Mesothelial cell of epicardium (in vitro differentiated cells): ENCODE results near the gene NMU. TPM values are rescaled to one million over a fixed set of nuclear protein-coding genes. Genes with fewer than 3 reads are reported as not detected.
"Not testable (repeated sequence)": the region's sequence is repeated elsewhere in the genome, so short reads cannot be mapped to it uniquely, and the experiment has no call there.

Experiments used
- DNase-seq, 2 experiments: peaks; one replicate each; pipeline ENCODE4 v3.0.0; 2021; ENCODE audit warnings: low spot score in 2 of 2; ENCODE audit not compliant: unreplicated experiment in 2 of 2
- H3K27ac Mint-ChIP-seq: 2 replicates; pipeline ENCODE4 v1.8.0; 2021; ENCODE audit warnings: mixed read lengths
- H3K27me3 Mint-ChIP-seq: 2 replicates; pipeline ENCODE4 v1.8.0; 2021; ENCODE audit warnings: low read depth, mixed read lengths
- H3K36me3 Mint-ChIP-seq: 2 replicates; pipeline ENCODE4 v1.8.0; 2021; ENCODE audit warnings: mixed read lengths
- H3K4me1 Mint-ChIP-seq: 2 replicates; pipeline ENCODE4 v1.8.0; 2021; ENCODE audit warnings: mixed read lengths
- H3K4me3 Mint-ChIP-seq: 2 replicates; pipeline ENCODE4 v1.8.0; 2021; ENCODE audit warnings: mild to moderate bottlenecking, moderate library complexity, mixed read lengths
- H3K9me3 Mint-ChIP-seq: 2 replicates; pipeline ENCODE4 v1.8.0; 2021; ENCODE audit warnings: mixed read lengths
- total RNA-seq: library from RNA; stranded (reverse); gene quantifications from 3 replicates; pipeline ENCODE4 v1.2.1, GENCODE V29; 2021
- TF ChIP-seq, protein P1 (sequence below): fragments of 200-600 bp; sonication (generic); IDR thresholded peaks from one replicate; pipeline ENCODE4 v1.5.0; 2021; ENCODE audit warnings: antibody characterized with exemption; ENCODE audit not compliant: unreplicated experiment

NMU gene
- total RNA-seq, 1 donor from 2014 or later: 2.2 TPM

DNA sequence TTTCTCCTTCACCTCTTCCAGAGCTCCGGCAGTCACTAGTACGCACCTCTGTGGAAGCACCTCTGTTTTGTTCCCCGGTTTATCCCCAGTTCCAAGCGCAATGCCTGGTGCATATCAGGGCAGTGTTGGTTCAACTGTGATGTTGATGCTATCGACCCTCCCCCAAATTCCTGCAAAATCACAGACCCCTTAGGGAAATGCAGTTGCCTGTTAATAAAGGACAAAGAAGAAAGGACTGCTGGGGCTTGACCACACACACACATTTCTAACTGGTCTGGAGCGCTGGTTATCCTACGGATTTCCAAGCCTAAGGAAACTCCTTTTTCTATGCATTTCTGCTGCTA is 530 bp upstream of the NMU start:
- Mint-ChIP-seq H3K36me3 (no peaks in the 10 kb centered on the region), H3K4me3 (peak overlapping the region; percentile 78), H3K27ac (no peak overlapping the region), H3K4me1 (peaks cover 24% of the 10 kb centered on the region), H3K27me3 (peaks cover 43% of the 10 kb centered on the region), H3K9me3 (peaks cover 1% of the 10 kb centered on the region)
- no peak for DNase-seq
- TF ChIP-seq, protein P1, sequence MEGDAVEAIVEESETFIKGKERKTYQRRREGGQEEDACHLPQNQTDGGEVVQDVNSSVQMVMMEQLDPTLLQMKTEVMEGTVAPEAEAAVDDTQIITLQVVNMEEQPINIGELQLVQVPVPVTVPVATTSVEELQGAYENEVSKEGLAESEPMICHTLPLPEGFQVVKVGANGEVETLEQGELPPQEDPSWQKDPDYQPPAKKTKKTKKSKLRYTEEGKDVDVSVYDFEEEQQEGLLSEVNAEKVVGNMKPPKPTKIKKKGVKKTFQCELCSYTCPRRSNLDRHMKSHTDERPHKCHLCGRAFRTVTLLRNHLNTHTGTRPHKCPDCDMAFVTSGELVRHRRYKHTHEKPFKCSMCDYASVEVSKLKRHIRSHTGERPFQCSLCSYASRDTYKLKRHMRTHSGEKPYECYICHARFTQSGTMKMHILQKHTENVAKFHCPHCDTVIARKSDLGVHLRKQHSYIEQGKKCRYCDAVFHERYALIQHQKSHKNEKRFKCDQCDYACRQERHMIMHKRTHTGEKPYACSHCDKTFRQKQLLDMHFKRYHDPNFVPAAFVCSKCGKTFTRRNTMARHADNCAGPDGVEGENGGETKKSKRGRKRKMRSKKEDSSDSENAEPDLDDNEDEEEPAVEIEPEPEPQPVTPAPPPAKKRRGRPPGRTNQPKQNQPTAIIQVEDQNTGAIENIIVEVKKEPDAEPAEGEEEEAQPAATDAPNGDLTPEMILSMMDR: no peak

GRCh38 chr4:55635282-55635681 is 816 bp downstream of the NMU start:
- H3K27ac Mint-ChIP-seq: no peak overlapping the region
- H3K9me3 Mint-ChIP-seq: peaks cover 13% of the 10 kb centered on the region
- H3K4me1 Mint-ChIP-seq: peaks cover 24% of the 10 kb centered on the region
- H3K36me3 Mint-ChIP-seq: peaks cover 2% of the 10 kb centered on the region
- no peak for DNase-seq
- H3K4me3 Mint-ChIP-seq: peak overlapping the region; percentile 73
- TF ChIP-seq, protein P1: no peak
- H3K27me3 Mint-ChIP-seq: peaks cover 53% of the 10 kb centered on the region

DNA sequence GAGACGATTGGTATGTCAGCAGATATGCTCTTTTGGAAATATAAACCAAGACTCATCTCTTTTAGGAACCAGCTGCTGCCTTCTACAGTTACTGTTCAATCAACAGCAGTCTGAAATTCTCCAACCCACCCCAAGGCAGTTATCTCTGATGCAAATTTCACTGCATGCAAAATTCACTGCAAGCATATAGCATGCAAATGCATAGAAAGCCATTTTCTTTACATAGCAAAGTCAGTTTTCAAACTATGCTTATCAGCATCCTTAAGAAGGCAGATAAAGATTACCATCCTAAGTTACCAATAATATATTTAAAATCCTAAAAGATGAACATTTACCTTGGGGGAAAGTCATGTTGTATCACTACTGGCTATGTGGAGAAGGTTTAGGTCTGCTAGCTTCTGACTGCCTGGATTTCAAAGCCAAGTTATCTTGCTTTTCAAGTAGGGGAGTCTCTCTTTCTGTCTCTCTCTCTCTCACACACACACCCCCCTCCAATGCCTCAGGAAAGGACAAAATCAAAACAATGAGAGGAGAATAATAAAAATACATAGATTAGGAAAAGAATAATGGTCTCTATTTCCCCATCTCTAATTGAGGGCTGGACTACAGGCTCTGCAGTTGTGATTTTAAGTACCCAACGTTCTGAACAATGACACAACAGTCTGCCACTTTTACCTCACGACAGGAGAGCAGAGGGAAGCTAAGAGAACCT is 1.5 kb downstream of the NMU start:
- DNase-seq: no peak
- TF ChIP-seq, protein P1: no peak
- no peak overlapping the region for H3K4me3 Mint-ChIP-seq
- H3K9me3 Mint-ChIP-seq: peaks cover 14% of the 10 kb centered on the region
- no peak overlapping the region for H3K27ac Mint-ChIP-seq
- peaks cover 24% of the 10 kb centered on the region for H3K4me1 Mint-ChIP-seq
- H3K27me3 Mint-ChIP-seq: peaks cover 53% of the 10 kb centered on the region
- peaks cover 2% of the 10 kb centered on the region for H3K36me3 Mint-ChIP-seq

DNA sequence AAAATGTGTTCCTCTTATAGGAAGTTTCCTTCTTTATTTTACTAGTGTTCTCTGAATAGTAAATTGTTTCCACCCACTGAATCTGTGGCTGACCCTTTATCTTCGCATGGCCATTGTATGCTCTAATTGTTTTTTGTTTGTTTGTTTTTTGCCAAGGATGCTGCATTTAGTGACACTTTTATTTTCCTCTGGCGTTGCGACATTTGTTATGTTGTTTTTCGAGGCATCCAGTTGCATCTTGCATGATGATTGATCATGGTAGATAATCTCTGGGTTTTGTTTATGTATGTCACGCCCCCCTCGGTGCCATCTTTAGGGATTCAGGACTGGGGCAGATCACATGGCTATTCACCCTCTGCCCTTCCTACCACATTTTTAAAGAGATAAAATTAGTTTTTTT is 2.2 kb downstream of the NMU start:
- no peak for DNase-seq
- Mint-ChIP-seq H3K27me3 (peaks cover 53% of the 10 kb centered on the region), H3K4me3 (no peak overlapping the region), H3K9me3 (peaks cover 14% of the 10 kb centered on the region), H3K4me1 (peaks cover 24% of the 10 kb centered on the region), H3K36me3 (peaks cover 2% of the 10 kb centered on the region), H3K27ac (no peak overlapping the region)
- TF ChIP-seq, protein P1: no peak

- no peak overlapping the region for H3K27ac Mint-ChIP-seq
- H3K4me1 Mint-ChIP-seq: no peaks in the 10 kb centered on the region
- TF ChIP-seq, protein P1: no peak
- H3K36me3 Mint-ChIP-seq: no peaks in the 10 kb centered on the region
- H3K27me3 Mint-ChIP-seq: peaks cover 3% of the 10 kb centered on the region
- peaks cover 16% of the 10 kb centered on the region for H3K9me3 Mint-ChIP-seq
- no peak overlapping the region for H3K4me3 Mint-ChIP-seq
- no peak for DNase-seq
These were observed 10.3 kb downstream of the NMU start for GRCh38 chr4:55625835-55626234.

- H3K9me3 Mint-ChIP-seq, H3K27me3 Mint-ChIP-seq, H3K4me1 Mint-ChIP-seq, H3K4me3 Mint-ChIP-seq, H3K27ac Mint-ChIP-seq, H3K36me3 Mint-ChIP-seq, DNase-seq: not testable (repeated sequence)
These were observed 12.0 kb downstream of the NMU start for GRCh38 chr4:55624063-55624462.
